IMR-90 (cell line): ENCODE results near the gene TSG101.

Experiments
- BHLHE40 ChIP-seq: fragments of 150-350 bp; IDR thresholded peaks from 2 replicates; pipeline ENCODE4 v1.6.1; 2016; ENCODE audit warnings: mild to moderate bottlenecking, low read depth, low read length
- CEBPB ChIP-seq: IDR thresholded peaks from 2 replicates; pipeline ENCODE4 v1.6.1; 2012; ENCODE audit warnings: low read depth, low read length, improper control_type of control experiment
- MAZ ChIP-seq: IDR thresholded peaks from 2 replicates; pipeline ENCODE4 v1.6.1; 2012; ENCODE audit warnings: low read depth, mild to moderate bottlenecking, low read length, improper control_type of control experiment, moderate library complexity, borderline replicate concordance
- NFE2L2 ChIP-seq: fragments of 150-350 bp; IDR thresholded peaks from 2 replicates; pipeline ENCODE4 v1.6.1; 2016; ENCODE audit warnings: low read depth, mild to moderate bottlenecking, low read length
- POLR2A ChIP-seq: IDR thresholded peaks from 2 replicates; pipeline ENCODE4 v1.6.1; 2012; ENCODE audit warnings: mild to moderate bottlenecking, low read depth, low read length
- RAD21 ChIP-seq: IDR thresholded peaks from 2 replicates; pipeline ENCODE4 v1.6.1; 2012; ENCODE audit warnings: low read length, improper control_type of control experiment
- RCOR1 ChIP-seq: IDR thresholded peaks from 2 replicates; pipeline ENCODE4 v1.6.1; 2012; ENCODE audit warnings: mild to moderate bottlenecking, low read length, improper control_type of control experiment; ENCODE audit not compliant: insufficient replicate concordance
- RFX5 ChIP-seq: IDR thresholded peaks from 2 replicates; pipeline ENCODE4 v1.8.0; 2012; ENCODE audit warnings: low read depth, mild to moderate bottlenecking, low read length, moderate library complexity
- SMC3 ChIP-seq: fragments of 150-350 bp; IDR thresholded peaks from 2 replicates; pipeline ENCODE4 v1.6.1; 2016; ENCODE audit warnings: low read depth, mild to moderate bottlenecking, antibody characterized with exemption, low read length, moderate library complexity
- TF ChIP-seq, protein P1 (sequence below): conservative IDR thresholded peaks from 2 replicates; pipeline ENCODE4 v1.5.1; 2012; ENCODE audit warnings: mild to moderate bottlenecking, low read depth, low read length, improper control_type of control experiment
- TF ChIP-seq, protein P2 (sequence below): fragments of 150-350 bp; IDR thresholded peaks from 2 replicates; pipeline ENCODE4 v1.6.1; 2017; ENCODE audit warnings: mild to moderate bottlenecking, antibody characterized with exemption, low read length, low read depth
- TF ChIP-seq, protein P3 (sequence below): fragments of 150-350 bp; IDR thresholded peaks from 2 replicates; pipeline ENCODE4 v1.6.1; 2016; ENCODE audit warnings: low read depth, mild to moderate bottlenecking, low read length, moderate library complexity, borderline replicate concordance

DNA sequence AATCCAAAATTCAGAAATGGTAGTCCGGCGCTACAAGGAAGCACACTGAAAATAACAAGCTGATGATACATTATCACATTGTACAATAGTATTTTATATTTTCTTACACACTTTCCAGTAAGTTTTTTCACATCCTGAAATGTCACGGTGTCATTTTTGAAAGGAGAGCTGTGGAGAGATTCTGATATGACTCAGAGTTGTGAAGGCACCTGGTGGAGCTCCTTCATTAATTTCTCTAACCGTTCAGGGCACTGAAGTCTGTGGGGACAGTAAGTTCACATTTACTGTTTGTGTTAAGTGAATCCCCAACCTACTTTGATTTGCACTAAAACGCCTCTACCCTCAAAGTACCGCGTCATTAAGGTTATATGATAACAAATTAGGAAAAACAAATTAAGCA, 57.8 kb downstream of the TSG101 start:
- TF ChIP-seq, protein P1, sequence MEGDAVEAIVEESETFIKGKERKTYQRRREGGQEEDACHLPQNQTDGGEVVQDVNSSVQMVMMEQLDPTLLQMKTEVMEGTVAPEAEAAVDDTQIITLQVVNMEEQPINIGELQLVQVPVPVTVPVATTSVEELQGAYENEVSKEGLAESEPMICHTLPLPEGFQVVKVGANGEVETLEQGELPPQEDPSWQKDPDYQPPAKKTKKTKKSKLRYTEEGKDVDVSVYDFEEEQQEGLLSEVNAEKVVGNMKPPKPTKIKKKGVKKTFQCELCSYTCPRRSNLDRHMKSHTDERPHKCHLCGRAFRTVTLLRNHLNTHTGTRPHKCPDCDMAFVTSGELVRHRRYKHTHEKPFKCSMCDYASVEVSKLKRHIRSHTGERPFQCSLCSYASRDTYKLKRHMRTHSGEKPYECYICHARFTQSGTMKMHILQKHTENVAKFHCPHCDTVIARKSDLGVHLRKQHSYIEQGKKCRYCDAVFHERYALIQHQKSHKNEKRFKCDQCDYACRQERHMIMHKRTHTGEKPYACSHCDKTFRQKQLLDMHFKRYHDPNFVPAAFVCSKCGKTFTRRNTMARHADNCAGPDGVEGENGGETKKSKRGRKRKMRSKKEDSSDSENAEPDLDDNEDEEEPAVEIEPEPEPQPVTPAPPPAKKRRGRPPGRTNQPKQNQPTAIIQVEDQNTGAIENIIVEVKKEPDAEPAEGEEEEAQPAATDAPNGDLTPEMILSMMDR: no peak
- TF ChIP-seq, protein P2, sequence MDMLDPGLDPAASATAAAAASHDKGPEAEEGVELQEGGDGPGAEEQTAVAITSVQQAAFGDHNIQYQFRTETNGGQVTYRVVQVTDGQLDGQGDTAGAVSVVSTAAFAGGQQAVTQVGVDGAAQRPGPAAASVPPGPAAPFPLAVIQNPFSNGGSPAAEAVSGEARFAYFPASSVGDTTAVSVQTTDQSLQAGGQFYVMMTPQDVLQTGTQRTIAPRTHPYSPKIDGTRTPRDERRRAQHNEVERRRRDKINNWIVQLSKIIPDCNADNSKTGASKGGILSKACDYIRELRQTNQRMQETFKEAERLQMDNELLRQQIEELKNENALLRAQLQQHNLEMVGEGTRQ: no peak
- TF ChIP-seq POLR2A (no peak), BHLHE40 (no peak), NFE2L2 (no peak), RAD21 (no peak), RFX5 (no peak), SMC3 (no peak), RCOR1 (no peak), MAZ (no peak), CEBPB (no peak)
- TF ChIP-seq, protein P3, sequence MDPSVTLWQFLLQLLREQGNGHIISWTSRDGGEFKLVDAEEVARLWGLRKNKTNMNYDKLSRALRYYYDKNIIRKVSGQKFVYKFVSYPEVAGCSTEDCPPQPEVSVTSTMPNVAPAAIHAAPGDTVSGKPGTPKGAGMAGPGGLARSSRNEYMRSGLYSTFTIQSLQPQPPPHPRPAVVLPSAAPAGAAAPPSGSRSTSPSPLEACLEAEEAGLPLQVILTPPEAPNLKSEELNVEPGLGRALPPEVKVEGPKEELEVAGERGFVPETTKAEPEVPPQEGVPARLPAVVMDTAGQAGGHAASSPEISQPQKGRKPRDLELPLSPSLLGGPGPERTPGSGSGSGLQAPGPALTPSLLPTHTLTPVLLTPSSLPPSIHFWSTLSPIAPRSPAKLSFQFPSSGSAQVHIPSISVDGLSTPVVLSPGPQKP: no peak
